Neuronal stem cell (in vitro differentiated cells): ENCODE results near the gene ALKBH5.
A peak's percentile ranks its signal among the peaks of the same experiment; 100 is the strongest.

Experiments used
- DNase-seq: peaks from one replicate; pipeline ENCODE4 v3.0.0-alpha.2; 2013; ENCODE audit warnings: low spot score
- H2AFZ ChIP-seq: one replicate; pipeline ENCODE4 v1.6.1; 2013; ENCODE audit warnings: mild to moderate bottlenecking, low read length, inconsistent platforms
- H2AK5ac ChIP-seq: 2 replicates; pipeline ENCODE4 v1.6.1; 2013; ENCODE audit warnings: low read depth, mild to moderate bottlenecking, inconsistent platforms, low read length, moderate library complexity, mixed read lengths
- H2BK120ac ChIP-seq: 2 replicates; pipeline ENCODE4 v1.6.1; 2013; ENCODE audit warnings: low read depth, mild to moderate bottlenecking, inconsistent platforms, low read length, moderate library complexity, mixed read lengths
- H2BK12ac ChIP-seq: one replicate; pipeline ENCODE4 v1.6.1; 2013; ENCODE audit warnings: low read length, inconsistent platforms
- H2BK15ac ChIP-seq: 2 replicates; pipeline ENCODE4 v1.6.1; 2013; ENCODE audit warnings: mild to moderate bottlenecking, low read length, inconsistent platforms, mixed read lengths
- H2BK5ac ChIP-seq: one replicate; pipeline ENCODE4 v1.6.1; 2013; ENCODE audit warnings: inconsistent platforms, mild to moderate bottlenecking, low read length, moderate library complexity
- H3K14ac ChIP-seq: one replicate; pipeline ENCODE4 v1.6.1; 2013; ENCODE audit warnings: low read length, inconsistent platforms
- H3K18ac ChIP-seq: 2 replicates; pipeline ENCODE4 v1.6.1; 2013; ENCODE audit warnings: low read length, inconsistent platforms
- H3K23ac ChIP-seq: 2 replicates; pipeline ENCODE4 v1.6.1; 2013; ENCODE audit warnings: low read depth, mild to moderate bottlenecking, mixed read lengths, low read length, inconsistent platforms; ENCODE audit not compliant: poor library complexity
- H3K27ac ChIP-seq: replicated peaks from 3 replicates; pipeline ENCODE4 v1.5.1; 2013; ENCODE audit warnings: low read length, inconsistent platforms
- H3K27me3 ChIP-seq, 3 experiments: 2 replicates each; pipeline ENCODE4 v1.6.1; 2013; ENCODE audit warnings: low read length in 3 of 3, mild to moderate bottlenecking in 2 of 3, inconsistent platforms in 1 of 3, low read depth in 1 of 3, mixed read lengths in 1 of 3, moderate library complexity in 1 of 3; ENCODE audit not compliant: control insufficient read depth in 3 of 3, insufficient read depth in 3 of 3
- H3K36me3 ChIP-seq, 2 donors: replicated peaks in 1 of 2; 2 replicates each; pipeline ENCODE4 v1.6.1; 2013; ENCODE audit warnings: low read length in 2 of 2; ENCODE audit not compliant: control insufficient read depth in 2 of 2, insufficient read depth in 2 of 2
- H3K4ac ChIP-seq: 2 replicates; pipeline ENCODE4 v1.6.1; 2013; ENCODE audit warnings: inconsistent platforms, mild to moderate bottlenecking, low read length, moderate library complexity
- H3K4me1 ChIP-seq, 2 donors: 1 replicate in 1 of 2; 2 replicates in 1 of 2; pipeline ENCODE4 v1.6.1; 2013; ENCODE audit warnings: low read length in 2 of 2, low read depth in 1 of 2; ENCODE audit not compliant: control insufficient read depth in 2 of 2, insufficient read depth in 1 of 2
- H3K4me2 ChIP-seq: one replicate; pipeline ENCODE4 v1.6.1; 2013; ENCODE audit warnings: mild to moderate bottlenecking, low read length, inconsistent platforms; ENCODE audit not compliant: insufficient read depth, poor library complexity, severe bottlenecking
- H3K4me3 ChIP-seq, 2 donors: 2 replicates each; pipeline ENCODE4 v1.5.1; 2013; ENCODE audit warnings: low read length in 2 of 2, mild to moderate bottlenecking in 2 of 2, inconsistent platforms in 1 of 2, moderate library complexity in 1 of 2
- H3K79me1 ChIP-seq: one replicate; pipeline ENCODE4 v1.6.1; 2013; ENCODE audit warnings: low read depth, mild to moderate bottlenecking, inconsistent platforms, low read length, moderate library complexity
- H3K9ac ChIP-seq: one replicate; pipeline ENCODE4 v1.6.1; 2013; ENCODE audit warnings: mild to moderate bottlenecking, low read depth, low read length, inconsistent platforms; ENCODE audit not compliant: poor library complexity
- H3K9me3 ChIP-seq, 2 donors: replicated peaks in 1 of 2; 2 replicates each; pipeline versions ENCODE3 to v1.6.1; 2013; ENCODE audit warnings: low read length in 2 of 2, mild to moderate bottlenecking in 2 of 2, inconsistent platforms in 1 of 2, low read depth in 1 of 2, mixed read lengths in 1 of 2, moderate library complexity in 1 of 2; ENCODE audit not compliant: control insufficient read depth in 2 of 2, insufficient read depth in 1 of 2
- H4K8ac ChIP-seq: one replicate; pipeline ENCODE4 v1.6.1; 2013; ENCODE audit warnings: low read depth, mild to moderate bottlenecking, inconsistent platforms, low read length, moderate library complexity
- H4K91ac ChIP-seq: one replicate; pipeline ENCODE4 v1.6.1; 2013; ENCODE audit warnings: low read length, low read depth, mild to moderate bottlenecking, inconsistent platforms; ENCODE audit not compliant: poor library complexity
- WGBS, 2 donors: extraction: QIAGEN DNeasy Blood & Tissue Kit; methylation state at CpG; one replicate each; pipeline ENCODE4 v1.1.7; 2013; ENCODE audit warnings: missing lambda C conversion rate in 2 of 2, mixed read lengths in 1 of 2; ENCODE audit not compliant: insufficient read length in 2 of 2, insufficient replicate concordance in 1 of 2; ENCODE audit errors: extremely low coverage in 2 of 2; 5-methylcytosine and 5-hydroxymethylcytosine counted together

Gene ALKBH5

DNA sequence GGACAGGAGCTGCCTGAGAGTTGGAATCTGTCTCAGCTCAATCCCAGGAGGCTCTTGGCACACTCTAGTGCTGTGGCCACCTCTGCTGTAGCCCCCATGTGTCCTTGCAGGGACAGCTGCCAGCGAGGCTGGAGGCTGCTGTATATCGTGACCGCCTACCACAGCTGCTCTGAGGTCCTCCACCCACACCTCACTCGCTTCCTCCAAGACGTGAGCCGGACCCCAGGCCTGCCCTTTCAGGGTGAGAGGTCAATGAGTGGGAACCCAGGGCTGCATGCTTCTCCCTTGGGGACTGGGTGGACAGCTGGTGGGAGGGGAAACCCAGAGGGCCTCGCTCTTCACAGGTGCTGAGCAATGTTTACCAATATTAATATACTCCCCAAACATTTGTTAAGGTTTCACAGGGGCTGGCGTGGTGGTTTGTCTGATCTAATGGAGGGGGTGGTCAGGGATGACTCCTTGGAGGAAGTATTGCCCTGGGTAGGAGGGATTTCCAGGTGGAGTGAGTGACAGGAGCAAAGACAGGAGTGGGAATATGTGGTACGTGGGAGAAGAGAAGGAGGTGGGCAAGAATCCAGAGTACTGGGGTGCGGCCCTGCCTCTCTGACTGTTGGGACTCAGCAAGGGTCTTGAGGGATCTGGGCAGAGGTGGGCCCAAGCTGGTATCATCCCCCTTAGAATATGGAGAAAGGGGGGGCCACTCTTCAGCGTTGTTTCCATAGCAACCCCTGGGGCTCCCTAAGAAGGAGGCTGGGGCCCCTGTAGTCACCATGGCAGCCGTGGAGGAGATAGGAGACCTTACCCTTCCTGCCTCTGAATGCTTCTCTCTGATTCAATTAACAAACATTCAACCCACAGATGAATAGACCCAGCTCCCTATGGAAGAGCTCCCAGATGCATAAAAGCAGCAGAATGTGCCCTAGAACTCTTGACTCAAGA is 22.2 kb upstream of the ALKBH5 start:
- no peak overlapping the region for H3K4me2 ChIP-seq
- no peaks in the 10 kb centered on the region for H3K9me3 ChIP-seq
- H2BK15ac ChIP-seq, result no peak overlapping the region
- no peaks in the 10 kb centered on the region for H3K79me1 ChIP-seq
- H3K23ac ChIP-seq, result peak overlapping the region; percentile 46
- H3K4me3 ChIP-seq, result peak overlapping the region in 1 of 2 donors; percentile 6
- H3K4me1 ChIP-seq, result peaks cover 12 to 13% of the 10 kb centered on the region in 2 donors
- peak overlapping the region; percentile 59 for H2AFZ ChIP-seq
- no peak overlapping the region for H3K4ac ChIP-seq
- no peaks in the 10 kb centered on the region for H3K36me3 ChIP-seq
- H2AK5ac ChIP-seq, result peak overlapping the region; percentile 60
- H3K9ac ChIP-seq, result no peak overlapping the region
- peaks cover 0 to 6% (median 2%) of the 10 kb centered on the region in 3 experiments for H3K27me3 ChIP-seq
- DNase-seq, result no peak
- H4K91ac ChIP-seq, result no peak overlapping the region
- WGBS, 2 donors, result no CpG with 5 or more reads among the region's 12 CpGs
- peak overlapping the region; percentile 87 for H3K18ac ChIP-seq
- no peak overlapping the region for H4K8ac ChIP-seq
- H2BK12ac ChIP-seq, result peak overlapping the region; percentile 31
- no peak overlapping the region for H3K14ac ChIP-seq
- H2BK5ac ChIP-seq, result no peak overlapping the region
- peak overlapping the region; percentile 49 for H2BK120ac ChIP-seq
- H3K27ac ChIP-seq, result no peak overlapping the region

DNA sequence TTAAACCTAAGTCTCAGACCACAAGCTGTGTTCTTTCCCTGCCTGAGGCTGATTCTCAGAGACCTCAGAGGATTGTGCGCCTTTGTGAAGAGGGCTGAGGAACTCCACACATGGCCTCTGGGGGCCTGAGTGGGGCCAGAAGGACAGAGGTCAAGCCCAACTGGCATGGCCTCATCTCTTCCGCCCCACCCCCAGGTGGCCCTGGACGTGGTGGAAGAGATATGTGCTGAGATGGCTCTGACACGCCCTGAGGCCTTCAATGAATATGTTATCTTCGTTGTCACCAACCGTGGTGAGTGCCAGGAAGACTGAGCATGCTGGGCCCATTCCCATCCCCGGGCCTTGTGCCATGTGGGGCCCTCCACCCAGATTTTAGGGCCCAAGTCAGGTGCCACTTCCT is 20.1 kb upstream of the ALKBH5 start:
- Histone ChIP-seq H3K4me2 (no peak overlapping the region), H3K4me3 (no peak overlapping the region), H4K8ac (no peak overlapping the region), H3K9ac (no peak overlapping the region), H2AK5ac (no peak overlapping the region), H3K4me1 (peaks cover 10 to 13% of the 10 kb centered on the region in 2 donors), H3K79me1 (no peaks in the 10 kb centered on the region), H3K23ac (no peak overlapping the region), H2AFZ (no peak overlapping the region), H2BK12ac (no peak overlapping the region), H2BK5ac (no peak overlapping the region), H3K27ac (no peak overlapping the region), H3K36me3 (no peaks in the 10 kb centered on the region), H2BK15ac (no peak overlapping the region), H4K91ac (no peak overlapping the region), H3K14ac (peak overlapping the region; percentile 58), H3K4ac (no peak overlapping the region), H3K9me3 (no peaks in the 10 kb centered on the region), H3K18ac (peak overlapping the region; percentile 23), H3K27me3 (peaks cover 0 to 8% (median 2%) of the 10 kb centered on the region in 3 experiments), H2BK120ac (no peak overlapping the region)
- WGBS, 2 donors, result no CpG with 5 or more reads among the region's 7 CpGs
- DNase-seq, result no peak

DNA sequence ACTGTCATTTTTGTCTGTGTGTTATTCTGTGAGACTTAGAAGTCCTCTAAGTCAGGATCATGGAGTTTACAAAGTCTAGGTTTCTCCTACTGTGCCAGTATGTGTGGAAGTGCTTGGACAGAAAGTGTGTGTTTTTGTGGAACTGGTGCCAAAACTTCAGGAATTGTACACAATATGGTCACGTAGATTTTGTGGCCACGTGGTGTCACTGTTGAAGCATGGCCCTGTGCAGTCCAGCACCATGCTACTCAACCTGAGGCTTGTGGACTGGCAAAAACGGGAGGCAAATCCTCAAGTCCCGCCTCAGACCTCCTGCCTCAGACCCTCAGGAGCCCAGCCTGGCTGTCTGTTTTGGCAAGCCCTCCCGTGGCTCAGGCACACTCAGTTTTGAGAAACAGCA is 16.7 kb upstream of the ALKBH5 start:
- no CpG with 5 or more reads among the region's 5 CpGs for WGBS, 2 donors
- DNase-seq, result no peak
- H2AFZ ChIP-seq, result no peak overlapping the region

DNA sequence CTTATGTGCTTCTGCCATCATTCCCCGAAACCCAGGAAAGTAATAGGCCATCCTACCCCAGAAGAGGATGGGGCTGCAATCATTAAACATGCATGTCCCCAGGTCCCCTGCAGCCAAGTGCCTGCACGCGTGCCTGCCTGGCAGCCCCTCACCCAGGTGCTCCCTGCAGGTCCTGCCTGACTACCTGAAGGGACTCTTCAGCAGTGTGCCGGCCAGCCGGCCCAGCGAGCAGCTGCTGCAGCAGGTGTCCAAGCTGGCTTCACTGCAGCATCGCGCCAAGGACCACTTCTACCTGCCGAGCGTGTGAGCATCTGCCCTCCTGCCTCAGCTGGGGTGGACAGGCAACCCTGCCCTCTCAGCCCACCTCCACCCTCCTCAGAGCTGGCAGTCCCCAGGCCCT is 16.2 kb upstream of the ALKBH5 start:
- Histone ChIP-seq H3K18ac (peak overlapping the region; percentile 19), H3K4me3 (no peak overlapping the region), H4K91ac (no peak overlapping the region), H2AFZ (no peak overlapping the region), H2BK5ac (no peak overlapping the region), H3K23ac (peak overlapping the region; percentile 56), H3K27me3 (peaks cover 0 to 22% (median 0%) of the 10 kb centered on the region in 3 experiments), H3K4ac (peak overlapping the region; percentile 15), H3K4me1 (no peaks in the 10 kb centered on the region), H2BK15ac (peak overlapping the region; percentile 66), H3K79me1 (no peaks in the 10 kb centered on the region), H2BK120ac (no peak overlapping the region), H3K36me3 (no peaks in the 10 kb centered on the region), H2BK12ac (peak overlapping the region; percentile 91), H3K4me2 (no peak overlapping the region), H2AK5ac (peak overlapping the region; percentile 15), H3K14ac (peak overlapping the region; percentile 31), H3K27ac (no peak overlapping the region), H4K8ac (no peak overlapping the region), H3K9me3 (no peaks in the 10 kb centered on the region), H3K9ac (no peak overlapping the region)
- DNase-seq, result no peak
- WGBS, 2 donors, result no CpG with 5 or more reads among the region's 10 CpGs

More for the DNA sequence above, 16.7 kb upstream of the ALKBH5 start:
- no peak overlapping the region for H2BK5ac ChIP-seq
- H3K27ac ChIP-seq, result no peak overlapping the region
- no peak overlapping the region for H3K14ac ChIP-seq
- H3K18ac ChIP-seq, result no peak overlapping the region
- H3K23ac ChIP-seq, result no peak overlapping the region
- peaks cover 0 to 17% (median 0%) of the 10 kb centered on the region in 3 experiments for H3K27me3 ChIP-seq
- H2BK15ac ChIP-seq, result no peak overlapping the region
- no peak overlapping the region for H3K4me2 ChIP-seq
- no peak overlapping the region for H2AK5ac ChIP-seq
- no peaks in the 10 kb centered on the region for H3K79me1 ChIP-seq
- H3K9me3 ChIP-seq, result no peaks in the 10 kb centered on the region
- H2BK120ac ChIP-seq, result no peak overlapping the region
- H3K36me3 ChIP-seq, result no peaks in the 10 kb centered on the region
- H3K9ac ChIP-seq, result no peak overlapping the region
- peaks cover 2 to 4% of the 10 kb centered on the region in 2 donors for H3K4me1 ChIP-seq
- H3K4me3 ChIP-seq, result peak overlapping the region in 1 of 2 donors; percentile 23
- no peak overlapping the region for H2BK12ac ChIP-seq
- H4K91ac ChIP-seq, result no peak overlapping the region
- H4K8ac ChIP-seq, result no peak overlapping the region
- no peak overlapping the region for H3K4ac ChIP-seq
